Upper lobe of left lung (tissue), 4 donors: ENCODE results near the gene ZNF292.

Experiments used
- CTCF ChIP-seq, 6 experiments: fragments of 450-650 bp in 4 of 6; fragments of 200-600 bp in 2 of 6; sonication (generic) in 2 of 6; IDR thresholded peaks; one replicate each; pipeline ENCODE4 v1.5.1; 2016 to 2019; ENCODE audit warnings: antibody characterized with exemption in 6 of 6
- POLR2A ChIP-seq, 4 donors: fragments of 450-650 bp; IDR thresholded peaks; one replicate each; pipeline ENCODE4 v1.5.1; 2016 to 2017; ENCODE audit warnings: antibody characterized with exemption in 4 of 4, mild to moderate bottlenecking in 2 of 4
- POLR2AphosphoS5 ChIP-seq, 2 donors: sonication (generic); formaldehyde crosslinking; IDR thresholded peaks; one replicate each; pipeline ENCODE4 v1.5.1; 2017; ENCODE audit warnings: antibody characterized with exemption in 2 of 2

- no peak for TF ChIP-seq CTCF (IDR thresholded peaks at IDR 0.05)
- no peak for TF ChIP-seq POLR2A (IDR thresholded peaks at IDR 0.05)
- no peak for TF ChIP-seq POLR2AphosphoS5 (IDR thresholded peaks at IDR 0.05)
Observed at GRCh38 chr6:87183687-87184086, 28.3 kb downstream of the ZNF292 start.
